Stomach (tissue), 9 donors: Measurements from ENCODE around the gene HOXC11. TPM values are rescaled to one million over a fixed set of nuclear protein-coding genes. Genes with fewer than 3 reads are reported as not detected.

ENCODE experiments used
- DNase-seq, 2 donors: peaks; one replicate each; pipeline versions ENCODE4 v3.0.0 to v3.0.0-alpha.2; 2013 to 2019
- H3K27ac ChIP-seq, 5 donors: fragments of 200-600 bp in 4 of 5; sonication (generic) in 4 of 5; one replicate each; pipeline ENCODE4 v1.5.1; 2013 to 2019; ENCODE audit warnings: mild to moderate bottlenecking in 1 of 5, moderate library complexity in 1 of 5
- H3K27me3 ChIP-seq, 3 donors: fragments of 200-600 bp; sonication (generic); one replicate each; pipeline ENCODE4 v1.5.1; 2017 to 2019; ENCODE audit warnings: mixed run types in 1 of 3
- H3K36me3 ChIP-seq, 4 donors: fragments of 200-600 bp; sonication (generic); 1 replicate in 3 of 4; 2 replicates in 1 of 4; pipeline ENCODE4 v1.5.1; 2016 to 2019
- H3K4me1 ChIP-seq, 4 donors: fragments of 200-600 bp; sonication (generic); one replicate each; pipeline ENCODE4 v1.5.1; 2016 to 2019
- H3K4me3 ChIP-seq, 4 donors: fragments of 200-600 bp; sonication (generic) in 3 of 4; one replicate each; pipeline ENCODE4 v1.5.1; 2016 to 2019; ENCODE audit warnings: mild to moderate bottlenecking in 1 of 4
- H3K9me3 ChIP-seq, 4 donors: fragments of 200-600 bp; sonication (generic); one replicate each; pipeline ENCODE4 v1.5.1; 2016 to 2019
- CTCF ChIP-seq, 7 experiments: fragments of 450-650 bp in 4 of 7; fragments of 200-600 bp in 3 of 7; sonication (generic) in 3 of 7; IDR thresholded peaks; one replicate each; pipeline ENCODE4 v1.5.1; 2016 to 2019; ENCODE audit warnings: antibody characterized with exemption in 7 of 7, control low read depth in 2 of 7, mild to moderate bottlenecking in 1 of 7
- EP300 ChIP-seq: sonication (generic); formaldehyde crosslinking; IDR thresholded peaks from one replicate; pipeline ENCODE4 v1.6.1; 2017; ENCODE audit warnings: antibody characterized with exemption
- POLR2A ChIP-seq, 4 donors: fragments of 450-650 bp; IDR thresholded peaks; one replicate each; pipeline ENCODE4 v1.6.1; 2016; ENCODE audit warnings: antibody characterized with exemption in 4 of 4, control low read depth in 2 of 4, mild to moderate bottlenecking in 1 of 4, moderate library complexity in 1 of 4
- POLR2AphosphoS5 ChIP-seq, 3 donors: sonication (generic); formaldehyde crosslinking; IDR thresholded peaks; one replicate each; pipeline ENCODE4 v1.6.1; 2016; ENCODE audit warnings: antibody characterized with exemption in 3 of 3
- WGBS, 5 donors: extraction: QIAGEN DNeasy Blood & Tissue Kit in 3 of 5; methylation state at CpG; one replicate each; pipeline versions ENCODE4 v1.1.5 to v1.1.7; 2013 to 2018; 5-methylcytosine and 5-hydroxymethylcytosine counted together
- intact Hi-C: fragments of 100-400 bp; cut with DNase I; formaldehyde crosslinking; loops from one replicate; pipeline ENCODE4 v1.15.1; 2023; ENCODE audit warnings: low total_unique reads
- polyA plus RNA-seq, 3 donors: library from polyadenylated mRNA; stranded (reverse); fragments of 200-250 nt; gene quantifications; one replicate each; pipeline ENCODE4 v1.2.3, GENCODE V29; 2013
- total RNA-seq, 5 donors: library from RNA; depleted of rRNA; stranded (reverse); fragments of >200 nt; gene quantifications; one replicate each; pipeline versions ENCODE4 v1.1.0 to v1.2.3, GENCODE V29; 2014 to 2016
- donor health status: healthy with polysubstance abuse.
- donor health status: Bipolar disorder and iron deficiency.
- donor health status: healthy.

Gene HOXC11
- total and polyA plus RNA-seq, 8 donors, result not detected

DNA sequence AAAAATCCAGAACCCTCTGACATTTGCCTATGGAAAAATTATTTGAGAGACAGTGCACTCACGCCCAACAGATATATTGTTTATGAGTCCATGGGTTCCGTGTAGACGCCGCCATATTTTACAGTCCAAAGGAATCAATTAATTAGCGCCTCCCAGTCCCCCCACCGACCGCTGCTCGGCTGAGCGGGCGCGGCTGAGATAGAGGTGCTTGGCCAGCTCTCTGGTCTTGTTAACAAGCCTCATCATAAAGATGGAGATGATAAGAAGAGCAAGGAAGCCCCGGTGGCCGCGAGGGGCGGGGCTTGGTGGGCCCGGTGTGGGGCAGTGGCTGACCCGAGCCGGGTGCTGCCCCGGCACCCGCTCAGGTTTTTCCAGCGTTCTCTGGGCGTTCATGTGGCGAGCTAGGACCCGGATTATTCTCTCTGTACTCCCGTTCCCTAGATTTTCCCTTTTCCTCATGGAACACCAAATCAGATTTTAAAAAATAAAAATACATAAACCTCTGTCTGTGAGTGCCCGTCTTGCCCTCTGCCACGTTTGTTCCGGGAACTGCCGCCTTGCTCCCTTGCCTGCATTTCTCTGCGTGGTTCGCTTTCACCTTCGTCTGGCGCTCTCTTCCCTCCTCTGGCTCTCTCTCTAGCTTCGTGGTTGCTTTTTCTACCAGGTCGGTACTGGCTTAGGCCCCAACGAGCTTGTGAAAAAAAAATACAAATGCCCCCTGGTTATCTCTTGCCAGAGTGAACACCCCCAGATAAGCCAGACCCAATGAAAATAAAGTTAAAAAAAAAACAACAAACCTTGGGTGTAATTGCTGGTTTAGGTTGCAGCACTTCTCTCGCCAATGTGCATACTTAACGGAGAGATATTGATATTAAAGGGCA is 9.3 kb upstream of the HOXC11 start:
- TF ChIP-seq EP300 (no peak), CTCF (IDR thresholded peaks at IDR 0.05) (no peak), POLR2A (IDR thresholded peaks at IDR 0.05) (no peak), POLR2AphosphoS5 (IDR thresholded peaks at IDR 0.05) (no peak)
- no peaks in the 10 kb centered on the region for H3K36me3 ChIP-seq
- no peak overlapping the region for H3K4me3 ChIP-seq
- intact Hi-C loops, result no loop called here
- peaks cover 80 to 100% (median 100%) of the 10 kb centered on the region in 3 donors for H3K27me3 ChIP-seq
- no peak for DNase-seq
- 10 to 12% (median 10%) methylated on average over 38 of the region's 38 CpGs for WGBS, 5 donors
- H3K4me1 ChIP-seq, result peaks cover 8 to 46% (median 33%) of the 10 kb centered on the region in 4 donors
- no peak overlapping the region for H3K27ac ChIP-seq
- H3K9me3 ChIP-seq, result peaks cover 0 to 4% (median 0%) of the 10 kb centered on the region in 4 donors

DNA sequence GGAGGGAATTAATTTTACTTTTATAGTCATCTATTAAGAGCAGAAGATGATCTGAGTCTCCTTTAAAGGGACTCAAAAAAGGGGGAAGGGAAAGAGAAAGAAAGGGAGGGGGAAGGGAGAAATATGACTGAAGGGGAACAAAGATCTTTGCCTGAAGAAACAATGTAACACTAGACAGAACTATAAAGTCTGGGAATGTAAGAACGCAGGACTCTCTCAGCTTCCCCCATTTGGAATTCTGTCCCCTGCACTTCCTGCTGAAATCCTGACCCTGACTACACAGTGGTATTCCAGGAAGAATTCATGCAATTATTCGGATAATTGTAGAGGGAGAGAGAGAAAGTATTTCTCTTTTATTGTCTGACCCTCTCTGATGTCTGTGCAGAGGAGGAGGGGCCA is 8.6 kb upstream of the HOXC11 start:
- TF ChIP-seq EP300 (no peak), POLR2AphosphoS5 (IDR thresholded peaks at IDR 0.05) (no peak), POLR2A (IDR thresholded peaks at IDR 0.05) (no peak), CTCF (IDR thresholded peaks at IDR 0.05) (no peak)
- Histone ChIP-seq H3K36me3 (no peaks in the 10 kb centered on the region), H3K4me3 (no peak overlapping the region), H3K27ac (no peak overlapping the region), H3K9me3 (peaks cover 0 to 4% (median 0%) of the 10 kb centered on the region in 4 donors), H3K27me3 (peaks cover 80 to 100% (median 100%) of the 10 kb centered on the region in 3 donors), H3K4me1 (peaks cover 8 to 46% (median 33%) of the 10 kb centered on the region in 4 donors)
- DNase-seq, result no peak
- intact Hi-C loops, result no loop called here
- 3 to 16% (median 4%) methylated on average over 2 of the region's 2 CpGs for WGBS, 5 donors

DNA sequence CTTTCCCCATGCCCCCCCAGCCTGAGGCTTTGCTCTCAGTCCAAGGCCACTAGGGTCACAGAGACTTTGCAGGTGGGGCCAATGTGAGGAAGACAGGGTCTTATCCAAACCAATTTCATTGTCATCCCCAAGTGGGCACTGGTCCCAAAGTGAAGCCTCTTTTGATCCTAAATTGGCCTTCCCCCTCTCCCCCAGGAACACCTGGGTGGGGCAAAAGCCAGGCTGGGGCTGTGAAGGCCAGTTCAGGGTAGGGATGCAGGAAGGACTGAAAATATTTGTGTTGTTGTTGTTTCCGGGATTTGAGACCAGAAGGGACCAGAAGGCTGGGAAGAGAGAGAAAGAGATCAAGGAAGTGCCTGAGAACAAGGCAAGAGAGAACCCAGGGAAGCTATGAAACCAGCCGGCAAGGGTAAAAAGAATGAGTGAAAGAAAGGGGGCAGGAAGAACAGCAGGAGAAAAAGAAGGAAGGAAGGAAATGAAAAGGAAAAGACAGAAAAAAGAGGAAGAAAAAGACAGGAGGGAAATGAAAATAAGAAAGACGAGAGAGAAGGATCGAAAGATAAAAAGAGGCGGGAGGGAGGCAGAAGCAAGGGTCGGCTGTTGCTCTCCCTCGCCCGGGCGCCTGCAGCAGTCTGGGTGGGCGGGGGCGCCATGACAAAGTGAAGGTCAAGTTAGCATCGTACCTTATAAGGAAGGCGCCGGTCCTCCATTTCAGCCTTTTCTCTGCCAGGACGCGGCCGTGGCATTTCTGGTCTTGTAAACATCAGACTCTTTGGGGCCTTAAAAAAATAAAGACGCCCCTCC is 7.4 kb upstream of the HOXC11 start:
- no peak for DNase-seq
- Histone ChIP-seq H3K4me3 (no peak overlapping the region), H3K36me3 (no peaks in the 10 kb centered on the region), H3K27me3 (peaks cover 82 to 100% (median 100%) of the 10 kb centered on the region in 3 donors), H3K27ac (no peak overlapping the region), H3K4me1 (peaks cover 8 to 46% (median 32%) of the 10 kb centered on the region in 4 donors), H3K9me3 (peaks cover 0 to 4% (median 0%) of the 10 kb centered on the region in 4 donors)
- TF ChIP-seq EP300, result no peak
- TF ChIP-seq CTCF (IDR thresholded peaks at IDR 0.05), result no peak
- TF ChIP-seq POLR2A (IDR thresholded peaks at IDR 0.05), result no peak
- no peak for TF ChIP-seq POLR2AphosphoS5 (IDR thresholded peaks at IDR 0.05)
- intact Hi-C loops, result no loop called here
- WGBS, 5 donors, result 4 to 5% (median 5%) methylated on average over 18 of the region's 18 CpGs

DNA sequence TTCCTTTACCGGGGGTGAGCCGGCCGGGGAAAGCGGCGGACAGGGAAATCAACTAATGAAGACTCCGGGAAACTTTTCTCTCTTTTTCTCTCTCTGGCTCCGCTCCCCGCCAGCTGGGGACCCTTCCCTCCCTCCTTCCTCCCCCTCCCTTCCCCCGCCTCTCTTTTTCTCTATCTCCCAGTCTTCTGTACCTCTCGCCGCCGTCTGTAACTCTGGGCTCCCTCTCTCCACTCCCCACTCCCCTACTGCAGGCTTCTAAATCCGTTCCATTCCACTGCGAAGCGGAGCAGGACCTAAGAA is 6.9 kb upstream of the HOXC11 start:
- 5 to 10% (median 8%) methylated on average over 15 of the region's 15 CpGs for WGBS, 5 donors
- TF ChIP-seq POLR2AphosphoS5 (IDR thresholded peaks at IDR 0.05) (no peak), EP300 (no peak), POLR2A (IDR thresholded peaks at IDR 0.05) (no peak), CTCF (IDR thresholded peaks at IDR 0.05) (no peak)
- no peaks in the 10 kb centered on the region for H3K36me3 ChIP-seq
- H3K4me1 ChIP-seq, result peaks cover 8 to 41% (median 27%) of the 10 kb centered on the region in 4 donors
- peaks cover 79 to 100% (median 100%) of the 10 kb centered on the region in 3 donors for H3K27me3 ChIP-seq
- intact Hi-C loops, result no loop called here
- no peak overlapping the region for H3K27ac ChIP-seq
- peaks cover 0 to 4% (median 0%) of the 10 kb centered on the region in 4 donors for H3K9me3 ChIP-seq
- DNase-seq, result no peak
- no peak overlapping the region for H3K4me3 ChIP-seq
